Astrocyte (in vitro differentiated cells and primary cell): ENCODE data around the gene EML1.

Experiments
- EZH2 ChIP-seq: IDR thresholded peaks from 2 replicates; pipeline ENCODE4 v1.6.1; 2012; ENCODE audit warnings: mild to moderate bottlenecking, low read length, inconsistent platforms; ENCODE audit not compliant: insufficient read depth
- TF ChIP-seq, protein P1 (sequence below): IDR thresholded peaks from 2 replicates; pipeline ENCODE4 v1.5.1; 2011; ENCODE audit warnings: low read depth, mild to moderate bottlenecking, inconsistent platforms, low read length, moderate library complexity; ENCODE audit not compliant: insufficient read depth

DNA sequence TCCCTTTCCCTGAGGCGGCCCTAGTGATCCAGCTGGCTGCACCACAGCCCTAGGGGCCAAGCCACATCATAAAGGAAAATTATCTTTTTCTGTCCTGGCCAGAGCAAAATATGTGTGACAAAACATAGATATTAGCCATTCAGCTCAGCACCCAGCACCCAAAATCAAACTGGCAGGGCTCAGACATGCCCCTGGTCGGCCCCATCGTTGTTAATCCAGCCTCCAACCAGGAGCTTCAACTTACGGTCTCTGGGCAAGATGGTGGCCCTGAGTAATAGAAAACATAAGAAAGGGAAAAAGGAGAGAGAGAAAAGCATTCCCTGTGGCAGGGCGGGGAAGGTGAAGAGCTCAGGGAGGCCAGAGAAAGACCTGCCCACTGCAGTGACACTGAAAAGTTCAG lies 111.9 kb downstream of the EML1 start:
- TF ChIP-seq, protein P1, sequence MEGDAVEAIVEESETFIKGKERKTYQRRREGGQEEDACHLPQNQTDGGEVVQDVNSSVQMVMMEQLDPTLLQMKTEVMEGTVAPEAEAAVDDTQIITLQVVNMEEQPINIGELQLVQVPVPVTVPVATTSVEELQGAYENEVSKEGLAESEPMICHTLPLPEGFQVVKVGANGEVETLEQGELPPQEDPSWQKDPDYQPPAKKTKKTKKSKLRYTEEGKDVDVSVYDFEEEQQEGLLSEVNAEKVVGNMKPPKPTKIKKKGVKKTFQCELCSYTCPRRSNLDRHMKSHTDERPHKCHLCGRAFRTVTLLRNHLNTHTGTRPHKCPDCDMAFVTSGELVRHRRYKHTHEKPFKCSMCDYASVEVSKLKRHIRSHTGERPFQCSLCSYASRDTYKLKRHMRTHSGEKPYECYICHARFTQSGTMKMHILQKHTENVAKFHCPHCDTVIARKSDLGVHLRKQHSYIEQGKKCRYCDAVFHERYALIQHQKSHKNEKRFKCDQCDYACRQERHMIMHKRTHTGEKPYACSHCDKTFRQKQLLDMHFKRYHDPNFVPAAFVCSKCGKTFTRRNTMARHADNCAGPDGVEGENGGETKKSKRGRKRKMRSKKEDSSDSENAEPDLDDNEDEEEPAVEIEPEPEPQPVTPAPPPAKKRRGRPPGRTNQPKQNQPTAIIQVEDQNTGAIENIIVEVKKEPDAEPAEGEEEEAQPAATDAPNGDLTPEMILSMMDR, result no peak
- TF ChIP-seq EZH2, result no peak
